Purkinje cell (primary cell): ENCODE results near the gene MIEF2. TPM values are rescaled to one million over a fixed set of nuclear protein-coding genes. Genes with fewer than 3 reads are reported as not detected.

Experiments
- polyA plus RNA-seq: library from polyadenylated mRNA; unstranded; fragments of >200 nt; fragmentation: Nextera tagmentation; gene quantifications from 2 replicates; pipeline ENCODE4 v1.2.1, GENCODE V29; 2014

The MIEF2 gene
- 1.4 and 3.2 TPM in 2 replicates for polyA plus RNA-seq

GRCh38 chr17:18260332-18261145, at the start of gene MIEF2:
Gene MIEF2 (plus strand): TSS chr17:18260662. CDS start chr17:18262721, 2,059 bp downstream.

GRCh38 chr17:18225121-18225641, 35.3 kb upstream of the MIEF2 start, which contains the start of gene LLGL1:
Gene LLGL1 (plus strand): TSS chr17:18225635. CDS start chr17:18225683, 48 bp downstream.

GRCh38 chr17:18258356-18259038, 2.0 kb upstream of the MIEF2 start, which contains the start of gene FLII:
Gene FLII (minus strand): TSS chr17:18258738. CDS start chr17:18258690, 48 bp downstream.

GRCh38 chr17:18314731-18315561, 54.5 kb downstream of the MIEF2 start, which contains the start of the genes SMCR8 and TOP3A:
Gene SMCR8 (plus strand): TSS chr17:18315293. CDS start chr17:18315790, 497 bp downstream.
Gene TOP3A (minus strand): TSS chr17:18314994. CDS start chr17:18314778, 216 bp downstream.

Other genes with a start within 250 kb of the MIEF2 start
- gene ATPAF2, start 221.5 kb upstream of the MIEF2 start, polyA plus RNA-seq = 11.8 and 17.7 TPM in 2 replicates
- gene GID4, start 221.3 kb upstream of the MIEF2 start, polyA plus RNA-seq = 5.1 and 6.5 TPM in 2 replicates
- gene DRG2, start 172.7 kb upstream of the MIEF2 start, polyA plus RNA-seq = 15.4 and 29.2 TPM in 2 replicates
- 0.70 and 1.0 TPM in 2 replicates for gene MYO15A, start 151.9 kb upstream of the MIEF2 start, polyA plus RNA-seq
- 36.4 and 42.2 TPM in 2 replicates for gene ALKBH5, start 76.8 kb upstream of the MIEF2 start, polyA plus RNA-seq
- 0.07 TPM in 1 of 2 replicates, not detected in the other for gene LLGL1, start 35.0 kb upstream of the MIEF2 start, polyA plus RNA-seq
- 40.1 and 53.5 TPM in 2 replicates for gene FLII, start 1.9 kb upstream of the MIEF2 start, polyA plus RNA-seq
- gene TOP3A, start 54.3 kb downstream of the MIEF2 start, polyA plus RNA-seq = 1.5 and 3.7 TPM in 2 replicates
- gene SMCR8, start 54.6 kb downstream of the MIEF2 start, polyA plus RNA-seq = 0.31 and 0.99 TPM in 2 replicates
- 5.2 and 6.5 TPM in 2 replicates for gene SHMT1, start 102.9 kb downstream of the MIEF2 start, polyA plus RNA-seq
- gene EVPLL, start 117.1 kb downstream of the MIEF2 start, polyA plus RNA-seq = not detected in 2 replicates
- gene LGALS9C, start 216.1 kb downstream of the MIEF2 start, polyA plus RNA-seq = not detected in 2 replicates